ENCODE measurements around the gene RBMS3. TPM values are rescaled to one million over a fixed set of nuclear protein-coding genes. Genes with fewer than 3 reads are reported as not detected.
"Not testable (repeated sequence)": the region's sequence is repeated elsewhere in the genome, so short reads cannot be mapped to it uniquely, and the experiment has no call there.

Gene RBMS3
- total RNA-seq, 3 donors from 2014 or later = 0.81 to 1.9 (median 1.1) TPM

- no peaks in the 10 kb centered on the region for H3K4me1 Mint-ChIP-seq (ENCODE audit: low read depth)
- H3K9me3 Mint-ChIP-seq = no peaks in the 10 kb centered on the region
- no peaks in the 10 kb centered on the region for H3K36me3 Mint-ChIP-seq (ENCODE audit: insufficient read depth)
- no peak overlapping the region for H3K4me3 Mint-ChIP-seq
- DNase-seq (no peak), ATAC-seq (no peak)
- no peaks in the 10 kb centered on the region for H3K27me3 Mint-ChIP-seq (ENCODE audit: low read depth)
Observed at GRCh38 chr3:29385046-29385830, 104.4 kb downstream of the RBMS3 start.

DNA sequence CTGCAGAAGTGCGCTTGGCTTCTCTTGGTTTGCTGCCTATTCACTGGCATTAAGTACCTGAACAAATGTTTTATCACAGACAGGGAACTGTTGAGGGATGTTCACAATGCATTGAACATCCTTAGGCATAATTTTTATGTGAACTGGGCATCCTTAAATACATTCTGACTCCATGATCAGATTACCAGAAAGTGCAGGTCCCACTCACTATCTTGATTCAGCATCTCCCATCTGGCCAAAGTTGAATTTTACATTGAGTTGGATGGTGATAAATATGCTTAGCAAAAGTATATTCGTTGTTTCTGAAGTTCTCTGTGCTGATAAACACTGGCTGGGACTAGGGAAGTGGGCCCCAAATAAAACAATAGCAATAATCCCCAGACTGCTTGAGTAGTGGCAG lies 108.5 kb downstream of the RBMS3 start:
- H3K36me3 Mint-ChIP-seq (ENCODE audit: insufficient read depth) = no peaks in the 10 kb centered on the region
- H3K4me3 Mint-ChIP-seq = no peak overlapping the region
- ATAC-seq = no peak
- H3K9me3 Mint-ChIP-seq = peaks cover 10% of the 10 kb centered on the region
- DNase-seq = no peak
- no peaks in the 10 kb centered on the region for H3K4me1 Mint-ChIP-seq (ENCODE audit: low read depth)
- H3K27me3 Mint-ChIP-seq (ENCODE audit: low read depth) = no peaks in the 10 kb centered on the region

- no peak overlapping the region for H3K4me3 Mint-ChIP-seq
- H3K27me3 Mint-ChIP-seq (ENCODE audit: low read depth) = no peaks in the 10 kb centered on the region
Observed at GRCh38 chr3:29392625-29393388, 111.9 kb downstream of the RBMS3 start.

DNA sequence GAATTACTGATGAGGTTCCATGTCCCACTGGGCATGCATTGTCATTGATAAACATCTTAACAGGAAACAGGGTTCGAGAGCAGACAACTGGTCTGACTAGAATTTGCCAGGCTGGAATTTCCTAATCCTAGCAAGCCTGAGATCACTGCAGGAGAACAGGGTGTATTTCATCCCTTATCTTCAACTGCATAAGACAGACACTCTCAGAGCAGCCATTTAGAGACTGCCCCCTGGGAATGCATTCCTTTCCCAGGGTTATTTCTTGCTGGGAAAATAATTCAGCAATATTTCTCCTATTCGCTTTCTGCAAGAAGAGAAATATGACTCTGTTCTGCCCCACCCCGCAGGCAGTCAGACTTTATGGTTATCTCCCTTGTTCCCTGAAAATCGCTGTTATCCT lies 113.1 kb downstream of the RBMS3 start:
- H3K27me3 Mint-ChIP-seq (ENCODE audit: low read depth); DNase-seq; H3K4me3 Mint-ChIP-seq; H3K4me1 Mint-ChIP-seq (ENCODE audit: low read depth); H3K36me3 Mint-ChIP-seq (ENCODE audit: insufficient read depth); ATAC-seq: not testable (repeated sequence)
- peaks cover 13% of the 10 kb centered on the region for H3K9me3 Mint-ChIP-seq

More at GRCh38 chr3:29392625-29393388, 111.9 kb downstream of the RBMS3 start:
- Mint-ChIP-seq H3K4me1 (ENCODE audit: low read depth) (no peaks in the 10 kb centered on the region), H3K9me3 (peaks cover 13% of the 10 kb centered on the region), H3K36me3 (ENCODE audit: insufficient read depth) (no peaks in the 10 kb centered on the region)
- ATAC-seq (no peak), DNase-seq (no peak)

- Mint-ChIP-seq H3K36me3 (ENCODE audit: insufficient read depth) (no peaks in the 10 kb centered on the region), H3K4me1 (ENCODE audit: low read depth) (no peaks in the 10 kb centered on the region)
Observed at GRCh38 chr3:29397406-29397805, 116.5 kb downstream of the RBMS3 start.

DNA sequence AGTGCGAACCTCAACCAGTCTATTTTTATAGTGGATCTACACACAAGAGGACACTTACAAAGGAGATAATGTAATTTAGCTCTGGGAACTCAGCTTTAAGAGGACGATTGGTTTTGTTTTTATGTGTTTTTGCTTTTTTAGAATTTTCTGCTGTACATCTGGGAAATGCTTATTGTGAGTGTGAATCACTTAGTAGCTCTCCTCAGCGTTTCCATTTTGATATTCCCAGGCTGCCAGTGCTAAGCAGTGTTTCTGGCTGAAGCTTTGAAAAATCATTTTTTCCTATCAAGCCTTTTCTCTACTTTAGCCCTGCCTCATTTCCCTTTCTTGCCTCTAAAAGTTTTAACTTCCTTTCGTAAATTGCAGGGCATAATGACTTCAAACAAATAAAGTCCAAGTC lies 117.9 kb downstream of the RBMS3 start:
- DNase-seq = no peak
- Mint-ChIP-seq H3K36me3 (ENCODE audit: insufficient read depth) (no peaks in the 10 kb centered on the region), H3K4me3 (no peak overlapping the region), H3K9me3 (peaks cover 10% of the 10 kb centered on the region), H3K4me1 (ENCODE audit: low read depth) (no peaks in the 10 kb centered on the region), H3K27me3 (ENCODE audit: low read depth) (no peaks in the 10 kb centered on the region)
- ATAC-seq = no peak

More at GRCh38 chr3:29397406-29397805, 116.5 kb downstream of the RBMS3 start:
- peaks cover 16% of the 10 kb centered on the region for H3K9me3 Mint-ChIP-seq
- no peak for ATAC-seq
- no peaks in the 10 kb centered on the region for H3K27me3 Mint-ChIP-seq (ENCODE audit: low read depth)
- no peak for DNase-seq
- H3K4me3 Mint-ChIP-seq = no peak overlapping the region

- Mint-ChIP-seq H3K27me3 (ENCODE audit: low read depth) (no peaks in the 10 kb centered on the region), H3K4me3 (no peak overlapping the region), H3K36me3 (ENCODE audit: insufficient read depth) (no peaks in the 10 kb centered on the region), H3K9me3 (no peaks in the 10 kb centered on the region), H3K4me1 (ENCODE audit: low read depth) (no peaks in the 10 kb centered on the region)
- no peak for ATAC-seq
- no peak for DNase-seq
Observed at GRCh38 chr3:29406291-29406832, 125.5 kb downstream of the RBMS3 start.

DNA sequence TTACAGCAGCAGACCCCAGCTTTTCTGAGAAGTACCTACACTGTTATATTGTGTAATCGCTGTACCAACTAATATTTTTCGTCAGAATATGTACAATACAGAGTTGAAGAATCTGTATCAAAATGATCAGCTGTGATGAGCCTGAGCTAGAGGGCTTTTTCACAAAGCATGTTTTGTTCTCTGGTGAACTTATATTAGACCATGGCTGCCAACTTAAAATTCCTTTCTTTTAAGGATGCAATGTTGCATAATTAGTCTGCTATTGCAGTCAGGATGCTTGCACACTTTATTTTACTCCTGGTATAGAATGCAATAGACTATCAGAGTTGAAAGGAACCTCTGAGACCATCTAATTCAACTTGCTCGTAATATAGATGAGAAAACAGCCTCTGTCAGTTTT lies 127.8 kb downstream of the RBMS3 start:
- no peak overlapping the region for H3K4me3 Mint-ChIP-seq
- no peaks in the 10 kb centered on the region for H3K4me1 Mint-ChIP-seq (ENCODE audit: low read depth)
- ATAC-seq = no peak
- H3K9me3 Mint-ChIP-seq = no peaks in the 10 kb centered on the region
- no peaks in the 10 kb centered on the region for H3K36me3 Mint-ChIP-seq (ENCODE audit: insufficient read depth)
- no peak for DNase-seq
- H3K27me3 Mint-ChIP-seq (ENCODE audit: low read depth) = no peaks in the 10 kb centered on the region

GRCh38 chr3:29409409-29409808 lies 128.5 kb downstream of the RBMS3 start:
- ATAC-seq = no peak
- no peaks in the 10 kb centered on the region for H3K9me3 Mint-ChIP-seq
- no peak overlapping the region for H3K4me3 Mint-ChIP-seq
- H3K36me3 Mint-ChIP-seq (ENCODE audit: insufficient read depth) = no peaks in the 10 kb centered on the region
- no peaks in the 10 kb centered on the region for H3K27me3 Mint-ChIP-seq (ENCODE audit: low read depth)
- DNase-seq = no peak
- H3K4me1 Mint-ChIP-seq (ENCODE audit: low read depth) = no peaks in the 10 kb centered on the region

DNA sequence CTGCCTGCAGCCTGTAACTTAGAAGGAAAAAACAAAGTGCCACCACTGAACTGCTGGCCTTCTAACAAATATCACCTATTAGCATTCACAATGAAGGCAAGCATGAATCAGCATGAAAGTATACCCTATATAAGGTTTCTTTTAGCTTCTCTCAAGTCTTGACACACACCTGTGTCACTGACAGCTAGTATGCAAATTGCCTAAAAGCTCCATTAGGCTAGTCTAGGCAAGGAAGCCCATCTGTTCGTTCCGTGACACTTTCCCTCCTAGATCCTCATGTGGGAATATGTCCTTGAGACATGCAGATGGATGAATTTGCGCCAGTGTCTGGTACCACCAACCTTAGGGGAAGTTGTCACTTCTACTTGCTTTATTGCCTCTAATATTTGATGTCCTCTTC lies 129.3 kb downstream of the RBMS3 start:
- Mint-ChIP-seq H3K9me3 (no peaks in the 10 kb centered on the region), H3K36me3 (ENCODE audit: insufficient read depth) (no peaks in the 10 kb centered on the region), H3K4me1 (ENCODE audit: low read depth) (no peaks in the 10 kb centered on the region), H3K4me3 (no peak overlapping the region), H3K27me3 (ENCODE audit: low read depth) (no peaks in the 10 kb centered on the region)
- no peak for ATAC-seq
- DNase-seq = no peak

DNA sequence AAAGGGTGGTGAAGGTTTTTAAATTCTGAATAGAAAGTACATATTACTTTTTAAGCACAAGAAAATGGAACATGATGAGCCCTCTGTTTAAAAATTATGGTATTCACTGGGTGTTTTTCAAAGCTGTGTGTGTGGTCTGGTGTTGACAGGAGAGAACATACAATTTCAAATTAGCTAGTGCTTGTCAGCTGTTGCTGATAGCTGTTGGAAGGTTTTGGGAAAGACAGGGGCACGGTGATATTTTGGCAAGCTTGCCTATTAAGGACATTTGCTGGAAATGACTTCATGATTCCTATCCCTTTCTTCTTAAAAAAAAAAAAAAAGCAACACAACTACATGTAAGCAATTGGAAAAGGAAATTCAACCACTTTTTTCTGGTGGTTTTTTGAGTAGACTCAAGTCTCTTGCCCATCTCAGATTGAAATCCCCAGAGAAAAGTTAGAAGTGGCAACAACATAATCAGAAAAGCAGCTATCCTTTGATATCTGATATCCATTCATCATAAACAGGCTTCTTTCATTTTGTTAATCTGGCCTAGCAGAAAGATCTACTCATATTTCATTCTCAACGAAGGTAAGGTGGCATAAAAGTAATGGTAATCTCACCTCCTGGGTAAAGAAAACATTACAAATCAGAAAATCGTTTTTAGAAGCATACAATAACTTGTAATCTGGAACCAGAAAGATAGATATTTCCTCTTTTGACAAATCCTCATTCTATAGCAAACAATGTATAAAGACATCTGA lies 130.0 kb downstream of the RBMS3 start:
- ATAC-seq (no peak), DNase-seq (no peak)
- no peaks in the 10 kb centered on the region for H3K9me3 Mint-ChIP-seq
- no peaks in the 10 kb centered on the region for H3K36me3 Mint-ChIP-seq (ENCODE audit: insufficient read depth)
- H3K27me3 Mint-ChIP-seq (ENCODE audit: low read depth) = no peaks in the 10 kb centered on the region
- no peaks in the 10 kb centered on the region for H3K4me1 Mint-ChIP-seq (ENCODE audit: low read depth)
- no peak overlapping the region for H3K4me3 Mint-ChIP-seq

DNA sequence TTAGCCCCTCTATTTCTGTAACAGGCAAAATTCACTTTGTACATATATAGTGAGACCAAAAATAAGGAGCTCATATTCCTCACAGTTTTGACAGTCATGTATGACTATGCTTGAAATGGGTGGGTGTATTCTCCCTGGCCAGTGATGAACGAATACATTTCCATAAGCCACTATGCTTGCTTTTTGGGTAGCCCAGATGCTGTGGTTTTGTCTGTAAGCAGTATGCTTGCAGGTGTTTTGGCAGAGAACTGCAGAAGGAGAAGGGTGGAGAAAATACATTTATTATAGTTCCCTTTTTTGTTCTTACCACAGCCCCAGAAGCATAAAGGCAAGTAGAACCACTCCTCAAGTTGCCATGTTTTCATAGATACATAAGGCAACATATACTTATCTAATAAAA lies 131.2 kb downstream of the RBMS3 start:
- ATAC-seq = no peak
- Mint-ChIP-seq H3K36me3 (ENCODE audit: insufficient read depth) (no peaks in the 10 kb centered on the region), H3K4me3 (no peak overlapping the region), H3K4me1 (ENCODE audit: low read depth) (no peaks in the 10 kb centered on the region), H3K27me3 (ENCODE audit: low read depth) (no peaks in the 10 kb centered on the region), H3K9me3 (no peaks in the 10 kb centered on the region)
- DNase-seq = no peak

DNA sequence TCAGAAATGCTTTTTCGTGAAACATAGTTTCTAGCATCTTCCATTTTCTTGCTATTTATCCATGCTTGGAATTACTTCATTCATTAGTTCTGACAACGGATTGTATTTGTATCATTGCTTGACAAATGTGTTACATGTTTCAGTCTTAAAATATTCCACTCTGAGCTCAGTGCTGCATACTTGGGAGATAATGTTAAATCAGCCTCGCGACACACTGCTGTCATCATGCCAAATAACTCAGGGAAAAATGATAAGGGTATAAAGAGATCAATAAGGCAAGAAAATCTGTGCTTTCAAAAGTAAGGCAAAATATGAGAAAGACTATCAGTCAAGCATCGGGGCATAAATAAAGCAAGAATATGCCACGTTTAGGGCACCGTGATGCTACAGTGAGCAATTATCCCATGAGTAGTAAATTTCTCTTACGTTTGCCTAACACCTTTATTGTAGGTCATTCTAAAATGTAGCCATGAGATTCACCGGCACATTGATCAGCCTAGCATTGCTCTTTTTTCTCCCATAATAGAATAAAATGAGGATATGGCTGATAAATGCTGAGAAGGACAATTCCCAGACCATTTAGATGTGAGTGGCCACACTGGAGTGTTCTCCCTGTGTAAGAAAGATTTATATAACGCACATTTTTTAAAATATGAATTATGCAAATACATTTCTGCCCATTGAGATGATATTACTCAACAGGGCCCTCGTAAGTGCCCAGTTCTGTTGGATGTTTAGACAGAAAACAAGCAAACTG lies 133.8 kb downstream of the RBMS3 start:
- no peak for ATAC-seq
- H3K4me3 Mint-ChIP-seq = no peak overlapping the region
- H3K27me3 Mint-ChIP-seq (ENCODE audit: low read depth) = no peaks in the 10 kb centered on the region

More for the DNA sequence above, 133.8 kb downstream of the RBMS3 start:
- H3K4me1 Mint-ChIP-seq (ENCODE audit: low read depth) = no peaks in the 10 kb centered on the region
- no peak for DNase-seq
- no peaks in the 10 kb centered on the region for H3K9me3 Mint-ChIP-seq
- no peaks in the 10 kb centered on the region for H3K36me3 Mint-ChIP-seq (ENCODE audit: insufficient read depth)

Data from activated T-cell treated with anti-CD3 and anti-CD28 coated beads, Interleukin-2, amount 50 U/mL, for 4 hours (primary cell).